Endothelial cell (in vitro differentiated cells): Measurements from ENCODE around the gene KRTAP4-6. TPM values are rescaled to one million over a fixed set of nuclear protein-coding genes. Genes with fewer than 3 reads are reported as not detected.
"Not testable (repeated sequence)": the region's sequence is repeated elsewhere in the genome, so short reads cannot be mapped to it uniquely, and the experiment has no call there.

Source experiments
- DNase-seq: peaks from one replicate; pipeline ENCODE4 v3.0.0; 2021; ENCODE audit warnings: low spot score
- H3K27ac Mint-ChIP-seq: one replicate; pipeline ENCODE4 v1.8.0; 2021; ENCODE audit warnings: mixed read lengths, inconsistent platforms; ENCODE audit not compliant: unreplicated experiment
- H3K27me3 Mint-ChIP-seq: one replicate; pipeline ENCODE4 v1.8.0; 2021; ENCODE audit warnings: mild to moderate bottlenecking, moderate library complexity, mixed read lengths, inconsistent platforms; ENCODE audit not compliant: unreplicated experiment
- H3K36me3 Mint-ChIP-seq: one replicate; pipeline ENCODE4 v1.8.0; 2021; ENCODE audit warnings: mild to moderate bottlenecking, low read depth, mixed read lengths, inconsistent platforms; ENCODE audit not compliant: unreplicated experiment
- H3K4me1 Mint-ChIP-seq: one replicate; pipeline ENCODE4 v1.8.0; 2021; ENCODE audit warnings: mild to moderate bottlenecking, mixed read lengths, inconsistent platforms; ENCODE audit not compliant: unreplicated experiment
- H3K4me3 Mint-ChIP-seq: one replicate; pipeline ENCODE4 v1.8.0; 2021; ENCODE audit warnings: mild to moderate bottlenecking, mixed read lengths, inconsistent platforms; ENCODE audit not compliant: unreplicated experiment
- H3K9me3 Mint-ChIP-seq: one replicate; pipeline ENCODE4 v1.8.0; 2021; ENCODE audit warnings: mixed read lengths, inconsistent platforms; ENCODE audit not compliant: unreplicated experiment
- total RNA-seq: library from RNA; stranded (reverse); fragmentation: NEBNext Ultra II Directional; extraction: Animal tissue kit (Norgen Biotek cat#: 25700); gene quantifications from one replicate; pipeline ENCODE4 v1.2.1, GENCODE V29; 2021; ENCODE audit not compliant: unreplicated experiment
- TF ChIP-seq, protein P1 (sequence below): fragments of 200-600 bp; sonication (generic); IDR thresholded peaks from one replicate; pipeline ENCODE4 v1.5.0; 2021; ENCODE audit warnings: antibody characterized with exemption; ENCODE audit not compliant: unreplicated experiment

The KRTAP4-6 gene
- total RNA-seq, 1 donor from 2014 or later, result not detected

DNA sequence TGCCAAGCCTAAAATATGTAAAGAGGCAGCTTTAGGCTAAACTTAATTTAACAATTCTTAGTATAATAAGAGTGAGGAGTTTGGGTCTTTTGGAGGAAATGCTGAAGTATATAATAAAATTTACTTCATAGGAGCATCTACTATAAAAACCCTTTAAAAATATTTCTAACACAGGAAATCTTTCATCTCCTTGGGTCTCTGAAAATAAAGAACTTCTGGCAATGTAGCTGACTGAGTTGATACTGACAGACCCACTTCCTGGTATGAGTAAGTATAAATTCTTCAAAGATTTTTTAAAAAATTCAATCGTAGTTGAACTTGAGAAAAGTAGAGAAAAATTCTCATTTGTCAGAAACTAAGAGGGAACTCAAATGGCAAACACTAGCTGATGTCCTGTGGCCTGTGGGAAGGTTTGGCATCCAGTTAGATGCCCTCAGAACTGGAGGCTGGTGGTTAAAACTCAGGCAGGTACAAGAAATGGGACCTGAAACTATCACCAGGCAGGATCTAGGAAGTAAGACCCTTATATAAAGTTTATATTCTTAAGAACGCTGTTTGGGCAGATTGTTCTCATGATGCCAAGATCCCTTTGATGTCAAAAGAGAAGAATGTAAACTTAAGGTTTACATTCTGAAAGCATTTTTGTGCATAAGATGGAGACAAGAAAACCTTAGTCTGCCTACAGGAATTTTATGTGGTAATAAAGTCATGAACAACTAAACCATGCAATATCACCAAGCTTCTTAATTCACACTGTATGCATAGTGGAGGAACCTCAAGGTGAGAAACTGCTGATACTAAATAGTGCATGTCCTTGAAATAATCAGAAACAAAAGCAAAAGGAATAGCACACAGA, 6.2 kb downstream of the KRTAP4-6 start:
- H3K27ac Mint-ChIP-seq, result no peak overlapping the region
- H3K4me1 Mint-ChIP-seq, result no peaks in the 10 kb centered on the region
- no peak overlapping the region for H3K4me3 Mint-ChIP-seq
- TF ChIP-seq, protein P1, sequence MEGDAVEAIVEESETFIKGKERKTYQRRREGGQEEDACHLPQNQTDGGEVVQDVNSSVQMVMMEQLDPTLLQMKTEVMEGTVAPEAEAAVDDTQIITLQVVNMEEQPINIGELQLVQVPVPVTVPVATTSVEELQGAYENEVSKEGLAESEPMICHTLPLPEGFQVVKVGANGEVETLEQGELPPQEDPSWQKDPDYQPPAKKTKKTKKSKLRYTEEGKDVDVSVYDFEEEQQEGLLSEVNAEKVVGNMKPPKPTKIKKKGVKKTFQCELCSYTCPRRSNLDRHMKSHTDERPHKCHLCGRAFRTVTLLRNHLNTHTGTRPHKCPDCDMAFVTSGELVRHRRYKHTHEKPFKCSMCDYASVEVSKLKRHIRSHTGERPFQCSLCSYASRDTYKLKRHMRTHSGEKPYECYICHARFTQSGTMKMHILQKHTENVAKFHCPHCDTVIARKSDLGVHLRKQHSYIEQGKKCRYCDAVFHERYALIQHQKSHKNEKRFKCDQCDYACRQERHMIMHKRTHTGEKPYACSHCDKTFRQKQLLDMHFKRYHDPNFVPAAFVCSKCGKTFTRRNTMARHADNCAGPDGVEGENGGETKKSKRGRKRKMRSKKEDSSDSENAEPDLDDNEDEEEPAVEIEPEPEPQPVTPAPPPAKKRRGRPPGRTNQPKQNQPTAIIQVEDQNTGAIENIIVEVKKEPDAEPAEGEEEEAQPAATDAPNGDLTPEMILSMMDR, result no peak
- no peaks in the 10 kb centered on the region for H3K27me3 Mint-ChIP-seq
- no peaks in the 10 kb centered on the region for H3K9me3 Mint-ChIP-seq
- no peaks in the 10 kb centered on the region for H3K36me3 Mint-ChIP-seq
- no peak for DNase-seq

DNA sequence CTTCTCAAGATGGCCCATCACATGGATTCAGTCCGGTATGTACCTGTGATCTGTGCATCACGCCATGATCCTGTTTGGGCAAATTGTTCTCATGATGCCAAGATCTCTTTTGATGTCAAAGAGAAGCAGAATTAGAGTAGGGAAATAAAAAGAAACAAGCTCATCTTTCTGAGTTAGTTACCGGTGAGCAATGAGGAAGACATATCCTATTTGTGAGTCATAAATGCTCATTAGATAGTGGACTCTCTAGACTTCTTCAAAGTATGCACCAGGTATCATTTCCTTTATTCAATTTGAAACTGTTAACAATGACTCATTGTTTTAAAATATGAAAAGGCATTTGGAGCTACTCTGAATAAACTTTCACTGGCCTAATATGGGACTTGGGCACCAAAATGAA, 8.4 kb downstream of the KRTAP4-6 start:
- no peak overlapping the region for H3K4me3 Mint-ChIP-seq

DNA sequence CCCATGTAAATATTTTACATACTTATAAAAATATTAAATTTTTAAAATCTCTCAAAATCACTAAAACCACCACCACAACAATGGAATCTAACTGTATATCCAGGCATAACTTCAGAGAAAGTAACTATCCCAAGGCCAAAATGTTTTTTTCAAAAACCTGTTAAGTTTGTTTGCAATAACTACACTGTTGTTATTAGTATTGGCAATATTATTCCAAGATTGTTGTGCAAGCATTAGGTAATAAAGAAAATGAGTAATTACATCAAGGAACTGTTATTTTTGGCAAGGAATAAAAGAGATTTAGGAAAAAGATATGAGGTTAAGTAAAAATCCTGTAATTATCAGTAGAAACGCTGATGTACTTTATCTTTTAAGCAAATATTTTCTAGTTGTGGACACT, 13.0 kb downstream of the KRTAP4-6 start:
- no peak overlapping the region for H3K27ac Mint-ChIP-seq
- H3K4me3 Mint-ChIP-seq, result no peak overlapping the region
- no peaks in the 10 kb centered on the region for H3K9me3 Mint-ChIP-seq
- H3K4me1 Mint-ChIP-seq, result no peaks in the 10 kb centered on the region
- H3K27me3 Mint-ChIP-seq, result no peaks in the 10 kb centered on the region
- TF ChIP-seq, protein P1, result no peak
- DNase-seq, result no peak
- no peaks in the 10 kb centered on the region for H3K36me3 Mint-ChIP-seq

More for the DNA sequence above, 8.4 kb downstream of the KRTAP4-6 start:
- Mint-ChIP-seq H3K36me3 (no peaks in the 10 kb centered on the region), H3K27me3 (no peaks in the 10 kb centered on the region), H3K9me3 (no peaks in the 10 kb centered on the region), H3K4me1 (no peaks in the 10 kb centered on the region), H3K27ac (no peak overlapping the region)
- TF ChIP-seq, protein P1, result no peak
- DNase-seq, result no peak

DNA sequence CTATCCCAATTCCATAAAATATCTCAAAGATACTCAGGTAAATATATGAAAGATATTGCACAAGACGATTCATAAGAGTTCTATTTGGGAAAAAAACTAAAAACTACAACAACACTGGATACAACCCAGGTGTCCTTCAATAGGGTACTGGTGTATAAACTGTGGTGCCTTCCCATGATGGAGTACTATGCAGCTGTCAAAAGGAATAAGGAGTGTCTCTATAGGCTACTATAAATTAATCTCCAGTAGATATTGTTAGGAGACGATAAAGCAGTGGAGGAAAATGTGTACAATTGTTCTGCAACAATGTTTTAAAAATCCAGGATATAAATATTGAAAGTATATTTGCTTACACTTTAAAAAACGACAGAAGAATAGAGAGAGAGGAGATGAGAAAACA, 13.9 kb downstream of the KRTAP4-6 start:
- H3K4me1 Mint-ChIP-seq, result no peaks in the 10 kb centered on the region
- TF ChIP-seq, protein P1, result no peak
- H3K36me3 Mint-ChIP-seq, result no peaks in the 10 kb centered on the region
- no peak for DNase-seq
- no peak overlapping the region for H3K27ac Mint-ChIP-seq
- no peak overlapping the region for H3K4me3 Mint-ChIP-seq
- H3K27me3 Mint-ChIP-seq, result no peaks in the 10 kb centered on the region
- no peaks in the 10 kb centered on the region for H3K9me3 Mint-ChIP-seq

DNA sequence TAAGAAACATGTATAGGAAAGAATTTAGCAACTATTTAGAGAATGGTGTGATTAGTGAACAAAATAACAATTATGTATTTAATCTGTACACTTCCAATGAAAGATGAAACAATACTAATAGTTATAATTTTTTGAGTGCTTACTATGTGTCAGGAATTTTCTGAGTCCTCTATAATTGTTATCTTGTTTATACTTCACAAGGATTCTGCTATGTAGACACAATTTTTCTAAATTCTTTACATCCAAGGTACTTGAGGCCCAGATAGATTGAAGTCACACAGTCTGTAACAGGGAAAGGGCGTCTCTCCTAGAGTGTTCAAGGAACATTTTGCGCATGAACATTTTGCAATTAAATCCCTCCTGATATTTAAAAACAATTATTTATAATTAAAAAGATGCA, 15.3 kb downstream of the KRTAP4-6 start:
- Mint-ChIP-seq H3K27me3 (no peaks in the 10 kb centered on the region), H3K4me1 (peaks cover 4% of the 10 kb centered on the region), H3K9me3 (no peaks in the 10 kb centered on the region)

DNA sequence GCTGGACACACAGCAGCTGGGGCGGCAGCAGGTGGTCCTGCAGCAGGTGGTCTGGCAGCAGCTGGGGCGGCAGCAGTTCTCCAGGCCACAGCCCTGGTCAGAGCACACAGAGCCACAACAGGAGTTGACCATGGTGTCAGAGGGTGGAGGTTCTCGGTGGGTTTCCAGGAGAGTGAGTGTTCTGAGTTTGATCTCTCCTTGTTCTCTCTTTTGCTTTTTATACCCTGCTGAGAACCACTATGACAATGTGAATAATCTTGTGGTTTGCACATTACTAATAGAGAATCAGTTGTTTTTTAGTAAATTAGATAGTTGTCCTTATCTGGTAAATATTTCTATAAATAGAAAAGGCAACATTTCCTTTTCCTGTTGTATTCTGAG, 16.4 kb downstream of the KRTAP4-6 start, which contains the start of gene KRTAP4-12:
Gene KRTAP4-12 (minus strand): TSS at position 192 of the 381 bp plus-strand sequence. CDS start 60 bp downstream, at position 132.
- H3K27ac Mint-ChIP-seq, H3K4me3 Mint-ChIP-seq, DNase-seq, H3K36me3 Mint-ChIP-seq, H3K9me3 Mint-ChIP-seq, H3K4me1 Mint-ChIP-seq, H3K27me3 Mint-ChIP-seq: not testable (repeated sequence)

More for the DNA sequence above, 15.3 kb downstream of the KRTAP4-6 start:
- TF ChIP-seq, protein P1, result no peak
- Mint-ChIP-seq H3K4me3 (no peak overlapping the region), H3K36me3 (no peaks in the 10 kb centered on the region), H3K27ac (no peak overlapping the region)
- DNase-seq, result no peak

DNA sequence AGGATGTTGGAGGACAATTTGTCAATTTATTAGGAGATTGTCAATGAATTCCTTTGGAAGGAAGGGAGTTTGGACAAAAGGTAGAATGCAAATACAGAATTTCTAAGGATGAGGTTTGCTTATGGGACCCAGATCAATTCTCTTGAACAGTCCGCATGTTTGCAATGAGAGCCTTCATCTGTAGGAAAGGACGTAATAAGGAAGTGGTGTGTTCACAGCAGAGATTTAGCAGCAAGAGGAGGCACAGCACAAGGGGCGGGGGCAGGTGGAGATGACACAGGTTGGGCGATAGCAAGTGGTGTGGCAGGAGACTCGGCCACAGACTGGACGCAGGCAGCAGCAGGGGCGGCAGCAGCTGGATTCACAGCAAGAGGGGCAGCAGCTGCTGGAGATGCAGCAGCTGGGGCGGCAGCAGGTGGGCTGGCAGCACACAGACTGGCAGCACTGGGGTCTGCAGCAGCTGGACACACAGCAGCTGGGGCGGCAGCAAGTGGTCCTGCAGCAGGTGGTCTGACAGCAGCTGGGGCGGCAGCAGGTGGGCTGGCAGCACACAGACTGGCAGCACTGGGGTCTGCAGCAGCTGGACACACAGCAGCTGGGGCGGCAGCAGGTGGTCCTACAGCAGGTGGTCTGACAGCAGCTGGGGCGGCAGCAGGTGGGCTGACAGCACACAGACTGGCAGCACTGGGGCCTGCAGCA, 16.9 kb downstream of the KRTAP4-6 start:
- not testable (repeated sequence) for H3K4me1 Mint-ChIP-seq, H3K4me3 Mint-ChIP-seq, H3K36me3 Mint-ChIP-seq, DNase-seq, H3K27me3 Mint-ChIP-seq, H3K9me3 Mint-ChIP-seq, H3K27ac Mint-ChIP-seq
